ENCODE results near the gene RNF187.

GRCh38 chr1:228487336-228488124 is at the start of gene RNF187:
- TF ChIP-seq SUZ12 (IDR thresholded peaks at IDR 0.05; ENCODE audit: extremely low read depth, insufficient read depth, insufficient read length) (no peak), ZNF274 (IDR thresholded peaks at IDR 0.05; ENCODE audit: low read depth, low read length) (no peak), YY1 (IDR thresholded peaks at IDR 0.05; ENCODE audit: insufficient read depth, insufficient read length) (no peak)
